HG03064 (cell line): ENCODE data around the gene FAM240A.
A peak's percentile ranks its signal among the peaks of the same experiment; 100 is the strongest.

ENCODE experiments used
- ATAC-seq: cut with Tn5 transposase; IDR thresholded peaks from one replicate; pipeline ENCODE4 v1.9.1; 2021; ENCODE audit warnings: low read depth; ENCODE audit not compliant: unreplicated experiment

The FAM240A gene

GRCh38 chr3:46619845-46620778 lies 7.8 kb downstream of the FAM240A start:
- ATAC-seq: no peak

DNA sequence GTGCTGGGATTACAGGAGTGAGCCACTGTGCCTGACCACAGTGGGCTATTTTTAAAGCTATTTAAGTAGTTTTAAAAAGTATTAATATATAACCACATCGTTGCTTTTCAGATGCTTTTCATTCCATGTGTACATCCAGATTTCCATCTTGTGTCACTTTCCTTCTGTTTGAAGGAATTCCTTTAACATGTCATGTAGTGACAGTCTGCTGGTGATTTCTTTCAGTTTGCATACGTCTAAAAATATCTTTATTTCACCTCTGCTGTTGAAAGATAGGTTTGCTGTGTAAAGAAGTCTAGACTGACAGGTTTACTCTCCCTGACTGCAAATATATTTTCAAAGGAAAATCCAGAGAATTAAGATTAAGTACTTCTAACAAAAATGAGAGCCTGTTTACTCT lies 12.2 kb downstream of the FAM240A start:
- no peak for ATAC-seq

- no peak for ATAC-seq
These were observed 12.7 kb downstream of the FAM240A start for GRCh38 chr3:46624975-46625490.

GRCh38 chr3:46626039-46626438 lies 13.7 kb downstream of the FAM240A start:
- ATAC-seq: no peak

DNA sequence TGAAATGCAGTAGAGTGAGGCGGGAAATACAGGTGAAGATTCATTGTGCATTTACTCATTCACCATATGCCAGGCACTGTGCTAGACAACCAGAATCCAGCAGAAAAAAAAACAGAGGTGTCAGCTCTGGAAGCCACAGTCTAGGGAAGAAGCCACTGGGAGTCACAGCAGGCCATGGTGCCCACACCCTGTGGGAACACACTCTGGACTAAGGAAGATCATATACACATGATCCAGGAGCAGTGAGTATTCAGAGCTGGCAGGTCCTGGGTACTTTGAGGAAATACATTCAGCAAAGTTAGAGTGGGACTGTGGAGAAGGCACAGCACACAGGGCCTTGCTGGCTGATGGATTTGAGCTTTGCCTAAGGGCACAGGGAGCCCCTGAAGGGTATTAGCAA lies 14.8 kb downstream of the FAM240A start:
- ATAC-seq: no peak

DNA sequence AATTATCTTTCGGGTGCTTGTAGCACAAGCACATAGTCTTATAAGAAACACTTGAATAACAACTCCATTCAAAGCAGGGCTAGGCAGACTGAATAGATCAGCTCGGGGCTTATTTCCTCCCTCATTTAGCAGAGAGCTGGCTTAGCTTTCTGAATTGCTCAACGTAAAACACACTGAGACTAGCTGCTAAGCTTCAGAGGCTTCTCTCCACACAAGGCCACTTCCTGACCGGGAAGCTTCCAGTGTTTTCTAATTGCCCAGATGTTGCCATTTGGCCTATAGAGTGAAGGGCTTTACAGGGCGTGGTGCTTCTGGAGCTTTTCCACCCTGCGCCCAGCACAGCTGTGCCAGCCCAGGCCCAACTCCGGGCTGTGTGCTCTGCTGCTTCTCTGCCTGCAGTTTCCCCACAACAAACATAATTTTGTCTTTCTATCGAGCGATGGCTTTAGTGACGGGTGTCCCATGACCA lies 16.6 kb downstream of the FAM240A start:
- no peak for ATAC-seq

DNA sequence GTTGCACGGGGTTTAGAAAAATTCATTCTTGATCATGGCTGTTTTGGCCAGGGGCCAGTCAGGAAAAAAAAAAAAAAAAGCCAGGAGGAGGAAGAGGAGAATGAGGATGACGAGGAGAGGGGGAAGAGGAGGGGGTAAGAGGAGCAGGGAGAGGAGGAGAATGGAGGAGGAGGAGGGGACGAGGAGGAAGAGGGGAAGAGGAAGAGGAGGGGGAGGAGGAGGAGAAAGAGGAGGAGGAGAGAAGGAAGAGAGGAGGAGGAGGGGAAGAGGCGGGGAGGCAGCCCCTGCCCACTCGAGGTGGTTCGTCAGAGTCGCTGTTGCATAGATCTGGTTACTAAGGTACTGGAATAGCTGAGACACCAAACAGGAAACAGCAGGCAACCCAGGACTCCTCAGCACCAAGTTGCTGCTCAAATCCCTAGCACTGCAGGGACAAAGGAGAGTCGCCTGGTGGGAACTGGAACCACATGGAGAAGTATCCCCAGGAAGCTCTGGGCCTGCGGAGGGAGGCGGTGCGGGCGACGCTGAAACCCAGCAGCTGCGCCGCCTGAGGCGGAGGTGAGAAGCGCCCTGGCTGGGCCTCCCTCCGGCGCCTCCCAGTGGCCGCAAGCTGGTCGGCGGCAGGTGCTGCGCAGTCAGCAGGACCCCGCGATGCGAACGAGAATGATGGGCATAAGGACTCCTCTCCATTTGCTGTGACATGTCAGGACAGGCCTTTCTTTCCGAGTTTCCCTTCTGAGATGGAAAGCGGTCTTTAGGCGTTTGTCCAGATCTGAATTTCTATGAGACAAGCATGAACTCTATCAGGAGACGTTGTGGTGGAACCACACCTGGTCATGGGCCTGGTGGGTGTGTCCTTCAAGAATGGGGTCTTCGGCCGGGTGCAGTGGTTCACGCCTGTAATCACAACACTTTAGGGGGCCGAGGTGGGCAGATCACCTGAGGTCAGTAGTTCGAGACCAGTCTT lies 17.5 kb downstream of the FAM240A start:
- peak; percentile 79 for ATAC-seq

DNA sequence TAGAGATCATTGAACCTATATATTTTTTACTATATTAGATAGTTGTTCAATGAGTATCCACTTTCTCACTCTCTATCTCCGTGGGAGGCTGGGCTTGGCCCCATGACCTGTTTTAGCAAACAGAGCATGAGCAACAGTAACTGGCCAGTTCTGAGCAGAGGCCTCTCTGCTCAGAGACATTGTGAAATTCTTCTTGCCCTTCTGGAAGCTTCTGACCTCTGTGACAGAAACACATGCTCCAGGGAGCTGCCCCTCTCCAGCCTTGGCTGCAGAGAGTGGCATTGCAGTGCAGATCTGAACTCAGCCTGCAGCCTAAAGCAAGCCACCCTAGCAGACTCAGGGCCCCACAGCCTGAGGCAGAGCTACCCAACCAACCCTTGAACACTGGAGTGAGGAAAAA lies 20.5 kb downstream of the FAM240A start:
- ATAC-seq: no peak

GRCh38 chr3:46634856-46635255 lies 22.5 kb downstream of the FAM240A start:
- ATAC-seq: no peak

DNA sequence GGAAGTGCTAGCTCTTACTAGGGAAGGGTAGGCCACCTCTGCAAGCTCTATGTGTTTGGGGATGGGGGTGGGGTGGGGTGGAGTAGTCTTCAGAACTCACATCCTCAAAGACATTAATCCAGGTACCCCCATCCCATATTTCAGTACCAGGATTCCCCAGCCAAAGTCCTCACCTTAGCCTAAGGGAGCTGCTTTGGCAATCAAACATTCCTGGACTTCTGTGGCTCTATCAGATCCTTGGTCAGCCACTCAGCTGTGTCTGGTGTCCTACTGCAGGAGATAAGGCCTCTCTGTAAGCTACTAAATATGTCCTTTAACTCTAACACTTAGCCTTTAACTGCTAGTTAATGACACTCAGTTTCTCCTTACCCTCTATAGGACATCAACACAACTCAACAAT lies 26.9 kb downstream of the FAM240A start:
- no peak for ATAC-seq

DNA sequence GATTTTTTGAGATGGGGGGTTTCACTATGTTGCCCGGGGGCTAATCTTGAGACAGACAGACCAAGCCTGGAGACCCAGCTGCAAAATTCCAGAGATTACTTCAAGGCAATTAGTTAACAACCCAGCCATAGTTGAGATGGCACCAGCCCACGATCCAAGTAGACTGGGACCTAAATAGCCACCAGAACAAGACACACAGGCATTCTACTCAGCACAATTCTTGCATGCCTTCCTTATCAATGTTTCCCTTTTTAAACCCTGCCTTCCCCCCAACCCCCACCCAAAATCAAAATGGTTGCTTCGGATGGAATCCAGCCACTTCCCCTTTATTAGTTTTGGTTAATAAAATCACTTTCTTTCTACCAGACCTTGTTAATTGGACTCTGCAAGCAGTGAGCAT lies 28.6 kb downstream of the FAM240A start:
- ATAC-seq: no peak

- no peak for ATAC-seq
These were observed 30.6 kb downstream of the FAM240A start for GRCh38 chr3:46642971-46643370.

GRCh38 chr3:46643701-46644100 lies 31.4 kb downstream of the FAM240A start:
- ATAC-seq: no peak

- ATAC-seq: no peak
These were observed 34.4 kb downstream of the FAM240A start for GRCh38 chr3:46646700-46647099.

DNA sequence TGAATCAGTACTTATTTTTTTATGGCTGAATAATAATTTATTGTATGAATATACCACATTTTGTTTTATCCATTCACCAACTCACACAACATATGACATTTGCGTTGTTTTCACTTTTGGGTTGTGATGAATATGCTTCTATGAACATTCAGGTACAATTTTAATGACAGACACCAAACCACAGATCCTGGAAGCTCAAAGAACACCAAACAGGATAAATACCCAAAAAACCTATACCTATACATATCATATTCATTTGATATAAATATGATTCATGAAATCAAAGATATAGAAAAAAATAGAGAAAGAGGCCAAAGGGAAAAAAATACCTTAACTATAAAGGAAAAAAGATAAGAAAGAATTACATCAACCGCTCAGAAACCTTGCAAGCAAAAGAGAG lies 35.8 kb downstream of the FAM240A start:
- no peak for ATAC-seq

GRCh38 chr3:46649436-46649835 lies 37.1 kb downstream of the FAM240A start:
- no peak for ATAC-seq

DNA sequence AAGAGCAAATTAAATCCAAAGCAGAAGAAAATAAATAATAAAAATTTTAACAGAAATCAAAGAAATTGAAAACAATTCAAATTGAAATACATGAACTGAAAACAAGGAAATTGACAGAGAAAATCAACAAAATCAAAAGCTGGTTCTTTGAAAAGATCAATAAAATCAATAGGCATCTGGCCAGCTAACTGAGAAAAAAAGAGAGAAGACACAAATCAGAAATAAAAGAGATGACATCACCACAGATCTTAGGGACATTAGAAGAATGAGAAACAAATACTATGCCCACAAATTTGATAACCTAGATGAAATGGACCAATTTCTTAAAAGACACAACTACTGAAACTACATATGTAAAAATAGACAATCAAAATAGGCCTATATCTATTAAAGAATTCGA lies 38.8 kb downstream of the FAM240A start:
- ATAC-seq: no peak

- ATAC-seq: no peak
These were observed 42.9 kb downstream of the FAM240A start for GRCh38 chr3:46655271-46655670.

DNA sequence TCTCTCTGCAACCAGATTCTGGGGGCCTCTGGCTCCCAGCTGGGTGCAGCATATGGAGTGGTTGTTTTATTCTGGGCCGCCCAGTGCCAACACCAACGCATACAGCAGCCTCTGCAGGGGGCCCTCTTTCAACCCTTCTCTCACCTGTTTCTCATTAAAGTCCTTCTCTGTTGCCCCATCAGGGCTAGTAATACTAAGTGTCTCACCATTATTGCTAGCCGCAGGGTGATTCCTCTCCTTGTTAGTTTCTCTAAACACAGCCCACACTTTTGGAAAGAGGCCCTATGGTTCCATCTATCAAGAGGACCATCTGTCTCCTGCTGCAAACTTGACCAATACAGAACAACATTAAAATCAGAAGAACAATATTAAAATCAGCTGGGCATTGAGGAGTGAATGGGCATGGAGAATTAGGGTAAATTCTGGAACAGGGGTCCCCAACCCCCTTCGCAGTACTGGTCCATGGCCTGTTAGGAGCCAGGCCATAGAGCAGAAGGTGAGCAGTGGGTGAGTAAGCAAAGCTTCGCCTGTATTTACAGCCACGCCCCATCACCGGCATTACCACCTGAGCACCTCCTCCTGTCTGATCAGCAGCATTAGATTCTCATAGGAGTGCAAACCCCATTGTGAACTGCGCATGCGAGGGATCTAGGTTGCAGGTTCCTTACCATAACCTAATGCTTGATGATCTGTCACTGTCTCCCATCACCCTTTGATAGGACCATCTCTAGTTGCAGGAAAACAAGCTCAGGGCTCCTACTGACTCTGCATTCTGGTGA lies 44.6 kb downstream of the FAM240A start:
- ATAC-seq: no peak

DNA sequence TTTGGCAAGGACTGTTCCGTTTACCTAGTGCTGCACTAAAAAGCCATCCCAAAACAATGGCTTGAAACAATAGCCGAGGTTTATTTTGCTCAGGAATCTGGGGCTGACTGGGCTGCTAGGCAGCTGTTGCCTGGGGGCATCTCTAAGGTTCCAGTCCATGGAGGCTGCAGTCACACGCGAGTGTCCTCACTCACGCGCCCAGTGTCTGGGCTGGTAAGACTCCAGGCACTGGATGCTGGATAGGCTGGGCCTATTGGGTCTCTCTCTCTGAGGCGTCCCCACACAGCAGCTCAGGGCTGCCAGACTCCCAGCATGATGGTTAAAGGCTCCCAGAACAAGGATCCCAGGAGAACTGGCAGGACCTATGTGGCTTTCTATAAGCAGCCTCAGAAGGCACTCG lies 47.0 kb downstream of the FAM240A start:
- no peak for ATAC-seq
